Natural killer cell (primary cell): ENCODE results near the gene COX5A. TPM values are rescaled to one million over a fixed set of nuclear protein-coding genes. Genes with fewer than 3 reads are reported as not detected.
A peak's percentile ranks its signal among the peaks of the same experiment; 100 is the strongest.

ENCODE experiments used
- ATAC-seq, 3 donors: fragments of 150-1000 bp in 2 of 3; fragments of 200-7000 bp in 1 of 3; cut with Tn5 transposase; 1 replicate in 1 of 3; 2 replicates in 2 of 3; pipeline ENCODE4 v1.10.0; 2021; ENCODE audit warnings: mild to moderate bottlenecking in 2 of 3, moderate library complexity in 2 of 3
- DNase-seq, 2 donors: peaks; one replicate each; pipeline versions ENCODE4 v3.0.0 to v3.0.0-alpha.2; 2013 to 2021; ENCODE audit warnings: mixed read lengths in 1 of 2
- H3K27ac ChIP-seq: one replicate; pipeline ENCODE4 v1.5.1; 2013; ENCODE audit warnings: mild to moderate bottlenecking, low read length
- H3K27me3 ChIP-seq: one replicate; pipeline ENCODE4 v1.6.1; 2013; ENCODE audit warnings: low read length; ENCODE audit not compliant: control insufficient read depth, insufficient read depth
- H3K36me3 ChIP-seq: one replicate; pipeline ENCODE4 v1.6.1; 2013; ENCODE audit warnings: low read length; ENCODE audit not compliant: control insufficient read depth, insufficient read depth
- H3K4me1 ChIP-seq: one replicate; pipeline ENCODE4 v1.6.1; 2013; ENCODE audit warnings: low read length; ENCODE audit not compliant: control insufficient read depth, insufficient read depth
- H3K4me3 ChIP-seq: one replicate; pipeline ENCODE4 v1.5.1; 2013; ENCODE audit warnings: low read length
- H3K9me3 ChIP-seq: one replicate; pipeline ENCODE4 v1.6.1; 2013; ENCODE audit warnings: low read length; ENCODE audit not compliant: control insufficient read depth, insufficient read depth
- H3K27ac Mint-ChIP-seq, 2 donors: one replicate each; pipeline ENCODE4 v1.8.0; 2022; ENCODE audit warnings: mild to moderate bottlenecking in 2 of 2, mixed read lengths in 2 of 2, moderate library complexity in 1 of 2
- H3K27me3 Mint-ChIP-seq, 2 donors: one replicate each; pipeline ENCODE4 v1.8.0; 2022; ENCODE audit warnings: low read depth in 2 of 2, mixed read lengths in 2 of 2
- H3K36me3 Mint-ChIP-seq: one replicate; pipeline ENCODE4 v1.8.0; 2022; ENCODE audit warnings: mixed read lengths
- H3K4me1 Mint-ChIP-seq, 2 donors: one replicate each; pipeline ENCODE4 v1.8.0; 2022; ENCODE audit warnings: mixed read lengths in 2 of 2
- H3K4me3 Mint-ChIP-seq: one replicate; pipeline ENCODE4 v1.8.0; 2022; ENCODE audit warnings: mild to moderate bottlenecking, moderate library complexity, mixed read lengths
- H3K9me3 Mint-ChIP-seq, 2 donors: one replicate each; pipeline ENCODE4 v1.8.0; 2022; ENCODE audit warnings: mixed read lengths in 2 of 2
- WGBS: methylation state at CpG from one replicate; pipeline ENCODE4 v1.1.7; 2013; ENCODE audit warnings: missing lambda C conversion rate; ENCODE audit not compliant: insufficient coverage; 5-methylcytosine and 5-hydroxymethylcytosine counted together
- intact Hi-C: fragments of 100-400 bp; cut with micrococcal nuclease; formaldehyde crosslinking; loops from one replicate; pipeline ENCODE4 v1.14.2; 2022
- total RNA-seq, 4 donors: library from RNA; stranded (reverse); fragments of 120-200 nt in 1 of 4; gene quantifications; one replicate each; pipeline versions ENCODE4 v1.2.3 to v1.2.4, GENCODE V29; 2013 to 2022
- TF ChIP-seq, protein P1 (sequence below): fragments of 200-600 bp; IDR thresholded peaks from one replicate; pipeline ENCODE4 v1.8.0; 2022; ENCODE audit warnings: antibody characterized with exemption

The COX5A gene
- total RNA-seq, 3 donors from 2014 or later (not counting 1 experiment from before 2014, with no cell fraction given) = 69.7 to 90.0 (median 76.9) TPM

DNA sequence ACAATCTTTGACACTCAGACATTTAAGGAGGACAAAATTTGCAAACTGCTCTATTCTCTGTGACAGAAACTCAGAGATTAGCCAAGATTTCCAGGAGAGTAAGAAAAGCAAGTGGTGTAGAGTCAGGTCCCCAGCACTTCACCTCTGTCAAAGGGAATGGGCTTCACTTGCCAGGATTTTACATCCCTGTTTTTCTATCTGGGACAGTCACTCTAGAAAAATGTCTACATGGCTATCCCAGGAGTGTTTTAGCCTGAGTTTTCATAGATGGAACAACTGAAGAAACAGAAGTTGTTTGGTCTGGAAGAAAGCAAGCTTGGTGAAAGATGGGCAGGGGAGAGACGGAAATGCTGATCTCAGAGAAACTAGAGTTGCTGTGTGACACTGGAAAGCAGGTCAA, 34.2 kb downstream of the COX5A start:
- Histone ChIP-seq H3K4me1 (peaks cover 34% of the 10 kb centered on the region), H3K36me3 (peaks cover 51% of the 10 kb centered on the region), H3K4me3 (no peak overlapping the region), H3K9me3 (no peaks in the 10 kb centered on the region), H3K27me3 (no peaks in the 10 kb centered on the region), H3K27ac (no peak overlapping the region)
- 95% methylated on average over 1 of the region's 1 CpG for WGBS
- Mint-ChIP-seq H3K27ac (peak overlapping the region in 1 of 2 donors; percentile 7), H3K36me3 (no peaks in the 10 kb centered on the region), H3K4me3 (peak overlapping the region; percentile 26), H3K4me1 (peaks cover 26 to 42% of the 10 kb centered on the region in 2 donors), H3K9me3 (no peaks in the 10 kb centered on the region), H3K27me3 (no peaks in the 10 kb centered on the region)
- no peak for DNase-seq
- intact Hi-C loops = no loop called here
- ATAC-seq = no peak
- TF ChIP-seq, protein P1, sequence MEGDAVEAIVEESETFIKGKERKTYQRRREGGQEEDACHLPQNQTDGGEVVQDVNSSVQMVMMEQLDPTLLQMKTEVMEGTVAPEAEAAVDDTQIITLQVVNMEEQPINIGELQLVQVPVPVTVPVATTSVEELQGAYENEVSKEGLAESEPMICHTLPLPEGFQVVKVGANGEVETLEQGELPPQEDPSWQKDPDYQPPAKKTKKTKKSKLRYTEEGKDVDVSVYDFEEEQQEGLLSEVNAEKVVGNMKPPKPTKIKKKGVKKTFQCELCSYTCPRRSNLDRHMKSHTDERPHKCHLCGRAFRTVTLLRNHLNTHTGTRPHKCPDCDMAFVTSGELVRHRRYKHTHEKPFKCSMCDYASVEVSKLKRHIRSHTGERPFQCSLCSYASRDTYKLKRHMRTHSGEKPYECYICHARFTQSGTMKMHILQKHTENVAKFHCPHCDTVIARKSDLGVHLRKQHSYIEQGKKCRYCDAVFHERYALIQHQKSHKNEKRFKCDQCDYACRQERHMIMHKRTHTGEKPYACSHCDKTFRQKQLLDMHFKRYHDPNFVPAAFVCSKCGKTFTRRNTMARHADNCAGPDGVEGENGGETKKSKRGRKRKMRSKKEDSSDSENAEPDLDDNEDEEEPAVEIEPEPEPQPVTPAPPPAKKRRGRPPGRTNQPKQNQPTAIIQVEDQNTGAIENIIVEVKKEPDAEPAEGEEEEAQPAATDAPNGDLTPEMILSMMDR = no peak

DNA sequence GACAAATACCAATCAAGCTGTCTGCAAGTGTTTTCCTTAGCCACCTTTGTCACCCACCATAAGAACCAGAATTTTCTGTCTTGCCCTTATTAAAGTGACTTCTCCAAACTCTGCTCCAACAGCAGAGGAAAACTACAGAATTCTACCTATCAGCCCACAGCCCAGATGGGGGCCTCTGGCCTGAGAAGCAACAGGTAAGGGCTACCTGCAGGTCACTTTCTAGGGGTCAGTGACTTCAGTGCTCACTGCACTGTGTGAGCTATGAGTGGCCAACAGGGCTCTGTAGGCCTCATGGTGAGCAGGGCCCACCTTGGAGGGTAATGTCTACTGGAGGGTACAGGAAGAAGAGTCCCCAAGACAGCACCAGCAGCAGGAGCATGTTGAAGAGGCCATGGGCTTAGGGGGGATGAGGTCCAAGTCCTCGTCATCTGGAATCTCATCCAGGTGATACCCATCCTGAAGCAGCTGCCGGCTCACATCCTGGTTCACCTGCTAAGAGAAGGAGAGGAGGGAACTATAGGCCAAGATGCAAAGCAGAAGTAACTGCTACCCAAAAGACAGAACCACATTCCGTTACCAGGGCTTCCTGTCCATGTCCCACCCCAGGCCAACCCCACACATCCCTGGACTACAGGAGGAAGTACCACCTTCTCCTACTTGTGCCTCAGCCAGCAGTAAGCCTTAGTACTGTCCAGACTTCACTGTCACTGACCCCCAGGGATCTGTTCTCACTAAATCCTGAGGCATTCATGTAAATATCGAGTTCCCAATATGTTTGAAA, 35.4 kb downstream of the COX5A start:
- Mint-ChIP-seq H3K36me3 (no peaks in the 10 kb centered on the region), H3K27ac (peak overlapping the region; percentile 27 to 61), H3K27me3 (no peaks in the 10 kb centered on the region), H3K4me3 (no peak overlapping the region), H3K4me1 (peaks cover 26 to 40% of the 10 kb centered on the region in 2 donors), H3K9me3 (no peaks in the 10 kb centered on the region)
- Histone ChIP-seq H3K4me3 (no peak overlapping the region), H3K4me1 (peaks cover 32% of the 10 kb centered on the region), H3K36me3 (peaks cover 53% of the 10 kb centered on the region), H3K27ac (no peak overlapping the region), H3K27me3 (no peaks in the 10 kb centered on the region), H3K9me3 (no peaks in the 10 kb centered on the region)
- no peak for DNase-seq
- TF ChIP-seq, protein P1 = no peak
- 75% methylated on average over 4 of the region's 4 CpGs for WGBS
- intact Hi-C loops = no loop called here
- no peak for ATAC-seq

DNA sequence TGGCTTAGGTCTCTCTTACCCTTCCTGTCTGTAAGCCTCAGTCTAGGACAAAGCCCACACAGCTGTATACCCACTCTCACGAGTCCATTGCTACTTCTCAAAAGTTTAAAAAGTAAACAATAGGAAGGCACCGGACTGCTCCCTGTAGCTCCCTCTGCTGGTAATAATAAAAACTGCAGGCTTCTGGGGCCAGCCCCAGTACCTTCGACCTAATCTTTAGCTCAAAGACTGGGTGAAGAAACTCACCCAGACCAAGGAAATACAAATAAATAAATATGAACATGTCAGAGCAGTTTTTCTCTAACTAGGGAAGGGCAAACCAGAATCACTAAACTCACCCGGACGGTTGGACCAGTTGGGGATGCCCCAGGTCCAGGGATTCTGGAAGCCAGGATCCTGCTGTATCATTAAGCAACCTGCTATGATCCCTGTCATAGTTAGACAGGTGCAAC, 36.2 kb downstream of the COX5A start:
- 33% methylated on average over 5 of the region's 5 CpGs for WGBS
- Mint-ChIP-seq H3K27ac (peak overlapping the region; percentile 31 to 61), H3K9me3 (no peaks in the 10 kb centered on the region), H3K4me1 (peaks cover 22 to 31% of the 10 kb centered on the region in 2 donors), H3K4me3 (no peak overlapping the region), H3K36me3 (no peaks in the 10 kb centered on the region), H3K27me3 (no peaks in the 10 kb centered on the region)
- peaks cover 26% of the 10 kb centered on the region for H3K4me1 ChIP-seq
- TF ChIP-seq, protein P1 = peak; percentile 88
- DNase-seq (peak; percentile 44 to 80), ATAC-seq (peak; percentile 67 to 77 (median 74))
- no peaks in the 10 kb centered on the region for H3K9me3 ChIP-seq
- H3K36me3 ChIP-seq = peaks cover 53% of the 10 kb centered on the region
- no peaks in the 10 kb centered on the region for H3K27me3 ChIP-seq
- peak overlapping the region; percentile 14 for H3K27ac ChIP-seq
- intact Hi-C loops = loop anchor here (1.0 to 2.0 kb wide), 2 partner anchors 130 to 267 kb away; no protein-coding TSS in a partner anchor
- H3K4me3 ChIP-seq = no peak overlapping the region
